ENCODE data around the gene HS3ST4.

HS3ST4 gene

DNA sequence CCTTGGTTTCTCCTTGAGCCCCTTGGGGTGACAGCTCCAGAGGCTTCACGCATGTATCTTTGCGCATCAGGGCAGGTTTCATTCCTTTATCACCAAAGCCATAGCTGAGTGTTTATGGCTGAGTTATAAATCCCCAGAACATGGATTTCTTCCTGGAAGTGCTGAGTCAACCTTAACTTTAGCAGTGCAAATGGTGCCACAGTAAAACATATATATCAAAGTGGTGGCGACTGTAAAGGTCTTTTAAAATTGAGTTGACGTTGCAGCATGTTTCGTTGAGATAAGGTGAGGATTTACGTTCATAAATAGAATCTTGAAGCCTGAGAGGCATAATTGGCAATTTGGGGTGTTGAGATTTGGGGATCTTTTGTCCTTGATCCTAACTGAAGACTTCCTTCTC, 214.1 kb downstream of the HS3ST4 start:
- no peak for DNase-seq

DNA sequence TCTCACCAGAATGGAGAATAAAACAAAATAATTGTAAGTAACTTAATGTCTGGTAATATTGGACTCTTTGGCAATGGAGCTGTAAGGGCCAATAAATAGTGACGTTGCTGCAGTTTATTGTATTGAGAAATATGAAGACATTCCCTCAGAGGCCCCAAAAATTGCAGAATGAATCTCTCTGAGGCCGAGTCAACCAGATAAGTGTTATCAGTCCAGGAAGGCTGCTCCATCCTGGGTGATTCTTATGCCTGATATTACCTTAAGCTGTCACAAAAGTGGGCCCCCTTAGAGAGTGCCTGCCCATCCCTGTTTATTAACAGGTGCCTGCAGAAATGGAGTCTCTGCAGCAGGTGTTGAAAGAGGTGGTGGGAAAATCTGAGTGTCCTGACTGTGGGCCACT, 219.2 kb downstream of the HS3ST4 start:
- DNase-seq, result no peak

GRCh38 chr16:25912321-25912720, 220.6 kb downstream of the HS3ST4 start:
- DNase-seq, result no peak

- DNase-seq, result no peak
These were observed 222.7 kb downstream of the HS3ST4 start for GRCh38 chr16:25914357-25914962.

- no peak for DNase-seq
These were observed 224.3 kb downstream of the HS3ST4 start for GRCh38 chr16:25916037-25916436.

DNA sequence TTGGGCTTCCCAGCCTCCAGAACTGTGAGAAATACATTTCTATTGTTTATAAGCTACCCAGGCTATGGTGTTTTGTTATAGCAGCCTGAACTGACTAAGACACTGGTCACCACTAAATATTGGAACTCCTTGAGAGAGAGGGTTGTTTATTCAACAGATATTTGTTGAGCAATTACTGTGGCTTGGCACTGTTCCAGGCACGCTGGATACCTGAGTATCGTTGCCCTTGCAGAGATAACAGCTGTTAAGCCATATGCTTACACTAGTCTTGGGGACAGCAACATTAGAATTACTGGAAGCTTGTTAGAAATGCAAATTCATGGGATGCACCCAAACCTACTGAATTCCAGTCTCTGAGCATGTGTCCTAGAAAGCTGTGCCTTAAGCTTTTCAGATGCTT, 230.7 kb downstream of the HS3ST4 start:
- no peak for DNase-seq

DNA sequence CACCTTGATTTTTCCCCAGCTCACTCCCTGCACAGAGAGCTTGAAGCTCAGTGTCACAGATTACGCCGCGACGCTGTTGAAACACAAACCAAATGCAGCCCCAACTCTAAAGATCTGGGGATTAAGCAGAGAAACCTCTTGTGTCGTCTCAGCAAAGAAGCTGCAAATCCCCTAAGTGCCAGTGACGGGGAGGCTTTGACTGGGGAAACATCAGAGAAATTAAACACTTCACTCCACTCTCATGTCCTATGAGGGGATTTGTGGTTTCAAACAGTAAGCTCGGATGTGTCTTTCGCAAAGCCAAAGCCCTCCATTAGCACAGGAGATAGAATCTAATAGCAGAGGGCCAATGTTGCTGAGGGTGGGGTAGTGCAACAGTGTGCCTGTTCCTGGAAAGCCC, 233.7 kb downstream of the HS3ST4 start:
- no peak for DNase-seq

GRCh38 chr16:25931473-25932035, 239.8 kb downstream of the HS3ST4 start:
- no peak for DNase-seq

DNA sequence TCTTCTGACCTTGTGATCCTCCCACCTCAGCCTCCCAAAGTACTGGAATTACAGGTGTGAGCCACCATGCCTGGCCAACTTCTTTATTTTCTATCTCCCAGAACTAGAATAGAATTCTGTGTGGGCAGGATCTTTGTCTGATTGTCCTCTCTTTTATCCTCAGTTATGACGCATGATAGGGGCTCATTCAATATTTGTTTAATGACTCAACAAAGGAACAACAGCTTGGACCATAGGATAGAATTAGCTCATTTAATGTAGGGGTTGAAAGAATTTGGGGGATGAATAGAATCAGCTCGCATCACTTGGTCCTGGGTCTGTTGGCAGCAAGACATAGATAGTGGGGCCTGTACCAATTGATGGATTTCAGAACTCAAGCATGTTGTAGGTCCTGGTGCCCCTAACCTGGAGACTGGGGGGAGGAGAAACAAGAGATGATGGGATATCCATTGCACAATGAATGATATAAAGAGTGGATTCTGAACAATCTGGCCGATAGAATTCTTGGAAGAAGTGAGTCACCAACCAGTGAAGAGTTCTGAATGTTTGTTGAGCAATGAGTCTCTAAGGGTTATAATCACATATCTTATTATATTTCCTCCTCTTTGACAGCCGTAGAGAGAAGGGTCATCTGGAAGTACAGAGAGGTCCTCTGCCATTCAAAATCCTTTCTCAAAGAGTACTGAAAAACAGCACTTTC, 250.2 kb downstream of the HS3ST4 start:
- DNase-seq, result no peak

DNA sequence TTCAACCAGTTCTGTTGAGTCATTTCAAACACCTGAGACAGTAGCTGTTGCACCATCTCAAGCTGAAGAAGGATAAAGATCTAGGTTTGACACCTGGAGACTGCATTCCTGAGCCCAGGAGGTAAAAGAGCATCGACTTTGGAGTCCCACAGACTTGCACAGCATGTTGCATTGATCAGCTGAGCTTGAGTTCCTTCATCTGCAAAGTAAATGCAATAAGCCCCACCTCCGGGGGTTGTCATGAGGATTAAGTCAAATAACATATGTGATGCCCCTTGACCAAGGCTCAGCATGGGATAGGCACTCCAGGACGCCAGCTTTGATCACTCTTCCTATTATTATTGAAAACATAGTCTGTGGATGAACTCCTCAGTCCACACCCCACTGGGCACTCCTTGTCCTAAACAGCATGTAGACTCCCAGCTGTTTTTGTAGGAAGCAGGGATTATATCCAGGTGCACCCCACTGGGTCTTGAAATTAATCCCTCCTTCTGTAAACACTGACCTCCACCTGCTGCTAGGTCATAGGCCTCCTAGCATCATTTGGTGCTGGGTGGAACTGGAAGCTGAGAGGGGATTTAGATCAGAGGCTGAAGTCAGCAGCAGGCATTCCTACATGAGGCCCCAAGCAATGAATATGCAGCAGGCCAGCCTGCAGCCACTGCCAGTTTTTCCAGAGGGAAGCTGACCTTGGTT, 259.0 kb downstream of the HS3ST4 start:
- no peak for DNase-seq

DNA sequence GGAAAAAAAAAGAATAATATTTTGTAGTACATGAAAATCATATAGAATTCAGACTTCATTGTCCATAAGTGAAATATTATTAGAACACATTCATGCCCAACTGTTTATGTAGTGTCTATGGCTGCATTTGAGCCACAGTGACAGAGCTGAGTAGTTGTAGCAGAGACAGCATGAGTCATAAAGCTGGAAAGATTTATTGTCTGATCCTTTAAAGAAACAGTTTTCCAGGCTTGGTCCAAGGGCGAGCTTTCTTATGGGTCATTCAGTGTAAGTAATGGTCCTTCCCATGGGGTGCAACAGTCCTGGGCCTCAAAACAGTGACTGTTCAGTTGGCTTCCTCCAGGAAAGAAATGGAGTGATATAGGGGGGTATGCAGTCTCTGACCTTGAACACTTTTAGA, 260.2 kb downstream of the HS3ST4 start:
- no peak for DNase-seq

DNA sequence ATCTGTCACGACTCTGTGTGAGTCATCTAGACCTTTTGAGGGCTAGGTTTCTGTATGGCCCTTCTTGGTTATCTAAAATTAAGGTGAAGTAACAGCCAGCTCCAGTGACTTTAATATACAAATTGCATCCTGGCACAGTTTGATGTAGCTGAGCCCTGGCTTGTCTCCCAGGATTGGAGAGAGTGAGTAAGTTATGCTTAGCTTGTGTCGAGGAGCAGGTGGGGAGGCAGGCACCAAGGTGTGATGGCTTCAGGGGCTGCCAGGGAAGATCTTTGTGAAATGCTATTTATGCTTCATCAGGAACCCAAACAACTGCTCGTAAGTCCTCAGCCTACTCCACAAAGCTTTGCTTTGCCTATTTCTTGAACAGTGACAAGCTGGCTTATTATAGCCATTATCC, 261.2 kb downstream of the HS3ST4 start:
- DNase-seq, result no peak

DNA sequence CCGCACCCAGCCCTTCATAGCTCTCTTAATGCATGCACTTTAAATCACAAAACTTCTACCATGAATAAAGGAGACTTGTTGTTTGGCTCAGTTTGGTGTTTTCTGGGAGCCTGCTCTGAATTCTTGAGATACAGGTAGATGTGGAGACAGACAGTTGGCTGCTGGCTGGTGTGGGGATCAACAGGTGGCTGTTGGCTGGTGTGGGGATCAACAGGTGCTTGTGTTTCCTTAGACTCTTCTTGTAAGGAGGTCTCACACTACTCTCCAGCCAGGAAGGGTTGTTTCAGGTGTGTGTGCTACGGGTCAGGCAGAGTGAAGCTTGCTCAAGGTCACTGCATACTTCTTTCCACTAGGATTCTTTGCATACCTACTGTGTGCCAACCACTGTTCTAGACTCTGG, 265.9 kb downstream of the HS3ST4 start:
- no peak for DNase-seq

- no peak for DNase-seq
These were observed 267.5 kb downstream of the HS3ST4 start for GRCh38 chr16:25959221-25959620.

DNA sequence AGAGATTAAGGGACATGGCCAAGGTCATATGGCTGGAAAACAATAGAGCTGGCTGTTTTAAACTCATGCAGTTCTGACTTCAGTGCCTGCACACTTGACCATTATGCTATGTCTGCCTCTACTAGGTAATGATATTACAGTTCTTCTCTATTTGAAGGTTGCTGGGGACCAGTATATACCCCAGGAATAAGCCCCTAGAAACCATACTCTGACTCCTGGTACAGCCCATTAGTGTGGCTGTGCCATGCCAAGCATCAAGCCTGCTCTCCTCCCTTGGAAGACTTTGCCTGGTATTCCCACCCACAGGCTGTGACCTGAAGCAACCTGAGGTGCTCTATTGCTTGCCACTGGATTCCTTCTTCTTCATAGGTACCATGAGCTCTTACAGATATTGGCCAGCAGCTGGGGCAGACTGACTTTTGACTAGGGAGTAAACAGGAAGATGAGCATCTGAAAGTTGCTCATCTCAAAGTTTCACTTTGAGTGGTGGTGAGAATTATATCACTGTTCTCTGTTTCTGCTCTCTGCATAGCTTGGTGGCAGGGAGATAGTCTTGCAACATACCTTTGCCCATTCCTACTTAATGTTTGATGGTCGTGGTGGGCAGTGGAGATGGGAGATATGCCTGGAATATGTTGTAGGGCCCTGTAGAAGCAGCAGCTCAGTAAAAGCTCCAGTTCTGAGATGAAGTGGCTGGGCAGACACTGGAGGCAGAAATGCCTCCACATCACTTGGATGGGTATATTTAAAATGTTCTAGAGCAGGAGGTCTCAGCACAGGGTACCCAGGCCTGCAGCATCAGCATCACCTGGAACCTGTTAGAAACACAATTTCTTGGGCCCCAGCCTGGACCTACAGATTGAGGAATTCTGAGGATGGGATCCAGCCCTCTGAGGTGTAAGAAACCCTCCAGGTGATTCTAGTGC, 274.7 kb downstream of the HS3ST4 start:
- DNase-seq, result no peak

GRCh38 chr16:25977121-25977520, 285.4 kb downstream of the HS3ST4 start:
- DNase-seq, result no peak

GRCh38 chr16:25978218-25978617, 286.5 kb downstream of the HS3ST4 start:
- DNase-seq, result no peak

GRCh38 chr16:25988084-25988483, 296.3 kb downstream of the HS3ST4 start:
- DNase-seq, result no peak

DNA sequence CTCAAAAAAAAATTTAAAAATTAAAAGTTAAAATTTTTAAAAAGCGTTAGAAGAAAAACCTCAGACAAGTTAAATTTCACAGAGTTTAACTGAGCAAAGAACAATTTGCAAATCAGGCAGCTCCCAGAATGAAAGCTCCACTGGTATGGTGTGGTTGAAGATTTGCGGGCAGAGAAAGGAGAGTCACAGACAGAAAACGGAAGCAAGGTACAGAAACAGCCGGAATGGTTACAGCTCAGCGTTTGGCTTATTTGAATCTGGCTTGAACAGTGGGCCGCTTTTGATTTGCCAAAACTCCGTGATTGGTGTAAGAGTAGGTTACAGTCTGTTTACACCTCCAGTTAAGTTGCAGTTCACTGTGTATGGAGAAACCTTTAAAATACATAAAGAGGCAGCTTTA, 297.1 kb downstream of the HS3ST4 start:
- no peak for DNase-seq

GRCh38 chr16:25996052-25996451, 304.3 kb downstream of the HS3ST4 start:
- DNase-seq, result no peak

DNA sequence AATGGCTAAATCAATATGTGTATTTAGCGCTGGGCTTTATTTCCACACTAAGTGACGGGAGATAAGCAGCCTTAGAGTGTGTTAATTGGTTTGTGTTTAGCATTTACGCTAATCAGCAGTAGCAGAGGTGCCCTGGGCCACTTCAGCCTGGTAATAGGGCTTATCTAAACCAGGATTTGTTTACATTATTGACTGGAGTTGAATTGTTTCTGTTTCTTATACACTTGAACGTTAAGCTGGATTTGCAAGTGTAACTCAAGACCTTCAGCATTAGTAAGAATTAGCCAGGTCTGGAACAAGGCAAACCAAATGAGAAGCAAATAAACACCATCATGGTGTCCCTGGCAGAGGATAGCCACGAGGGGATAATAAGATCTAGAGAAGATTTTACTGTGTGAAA, 313.6 kb downstream of the HS3ST4 start:
- DNase-seq, result no peak

GRCh38 chr16:26012376-26012775, 320.6 kb downstream of the HS3ST4 start:
- no peak for DNase-seq

GRCh38 chr16:26015776-26016175, 324.0 kb downstream of the HS3ST4 start:
- DNase-seq, result no peak

All from NCI-H1417 treated with DMSO at 0.1 percent for 48 hours (cell line).